Tibial nerve (tissue), 3 donors: ENCODE data around the gene LRIG2.

ENCODE experiments used
- POLR2A ChIP-seq, 2 donors: fragments of 450-650 bp; IDR thresholded peaks; one replicate each; pipeline ENCODE4 v1.6.1; 2017; ENCODE audit warnings: antibody characterized with exemption in 2 of 2, mild to moderate bottlenecking in 2 of 2, moderate library complexity in 2 of 2
- TF ChIP-seq, protein P1 (sequence below), 5 experiments: fragments of 200-600 bp in 3 of 5; fragments of 450-650 bp in 2 of 5; sonication (generic) in 3 of 5; IDR thresholded peaks; one replicate each; pipeline ENCODE4 v1.5.1; 2016 to 2019; ENCODE audit warnings: antibody characterized with exemption in 5 of 5, mild to moderate bottlenecking in 3 of 5, moderate library complexity in 2 of 5

DNA sequence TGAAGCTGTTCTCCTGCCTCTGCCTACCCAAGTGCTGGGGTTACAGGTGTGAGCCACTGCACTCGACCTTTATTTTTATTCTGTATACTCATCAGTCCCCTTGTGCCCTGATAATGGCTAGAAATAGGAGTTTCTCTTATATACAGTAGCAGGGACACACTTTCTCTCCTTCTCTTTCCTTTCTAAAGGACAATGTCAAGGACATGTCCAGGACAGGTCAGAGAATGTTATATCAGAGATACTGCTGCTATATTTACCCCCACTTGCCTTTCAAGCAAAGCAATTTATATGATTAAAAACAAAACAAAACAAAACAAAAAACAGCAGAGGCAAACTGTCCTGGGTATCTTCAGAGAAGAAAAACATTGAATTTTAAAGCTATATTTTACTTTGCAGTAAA is 43.2 kb upstream of the LRIG2 start:
- TF ChIP-seq, protein P1, sequence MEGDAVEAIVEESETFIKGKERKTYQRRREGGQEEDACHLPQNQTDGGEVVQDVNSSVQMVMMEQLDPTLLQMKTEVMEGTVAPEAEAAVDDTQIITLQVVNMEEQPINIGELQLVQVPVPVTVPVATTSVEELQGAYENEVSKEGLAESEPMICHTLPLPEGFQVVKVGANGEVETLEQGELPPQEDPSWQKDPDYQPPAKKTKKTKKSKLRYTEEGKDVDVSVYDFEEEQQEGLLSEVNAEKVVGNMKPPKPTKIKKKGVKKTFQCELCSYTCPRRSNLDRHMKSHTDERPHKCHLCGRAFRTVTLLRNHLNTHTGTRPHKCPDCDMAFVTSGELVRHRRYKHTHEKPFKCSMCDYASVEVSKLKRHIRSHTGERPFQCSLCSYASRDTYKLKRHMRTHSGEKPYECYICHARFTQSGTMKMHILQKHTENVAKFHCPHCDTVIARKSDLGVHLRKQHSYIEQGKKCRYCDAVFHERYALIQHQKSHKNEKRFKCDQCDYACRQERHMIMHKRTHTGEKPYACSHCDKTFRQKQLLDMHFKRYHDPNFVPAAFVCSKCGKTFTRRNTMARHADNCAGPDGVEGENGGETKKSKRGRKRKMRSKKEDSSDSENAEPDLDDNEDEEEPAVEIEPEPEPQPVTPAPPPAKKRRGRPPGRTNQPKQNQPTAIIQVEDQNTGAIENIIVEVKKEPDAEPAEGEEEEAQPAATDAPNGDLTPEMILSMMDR (IDR thresholded peaks at IDR 0.05): no peak
- no peak for TF ChIP-seq POLR2A (IDR thresholded peaks at IDR 0.05)
